ENCODE measurements around the gene TM2D1. TPM values are rescaled to one million over a fixed set of nuclear protein-coding genes. Genes with fewer than 3 reads are reported as not detected.

Gene TM2D1
- total and polyA plus RNA-seq, 9 donors, result 34.6 to 68.0 (median 48.4) TPM

DNA sequence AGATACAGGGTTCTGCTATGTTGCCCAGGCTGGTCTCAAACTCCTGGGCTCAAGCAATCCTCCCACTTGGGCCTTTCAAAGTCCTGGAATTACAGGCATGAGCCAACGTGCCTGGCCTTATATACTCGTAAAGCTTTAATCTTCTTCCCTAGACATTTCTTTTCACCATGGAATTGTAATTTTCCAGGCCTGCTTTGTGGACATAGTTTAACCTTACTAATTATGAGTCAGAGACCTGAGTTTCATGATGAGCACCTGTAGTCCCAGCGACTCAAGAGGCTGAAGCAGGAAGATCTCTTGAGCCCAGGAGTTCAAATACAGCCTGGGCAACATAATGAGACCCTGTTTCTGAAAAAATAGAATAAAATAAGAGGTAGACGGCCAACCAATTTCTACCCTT lies 29.6 kb upstream of the TM2D1 start:
- 91 to 98% (median 97%) methylated on average over 4 of the region's 4 CpGs for WGBS, 3 donors
- Histone ChIP-seq H3K9me3 (no peaks in the 10 kb centered on the region), H3K27ac (no peak overlapping the region)

DNA sequence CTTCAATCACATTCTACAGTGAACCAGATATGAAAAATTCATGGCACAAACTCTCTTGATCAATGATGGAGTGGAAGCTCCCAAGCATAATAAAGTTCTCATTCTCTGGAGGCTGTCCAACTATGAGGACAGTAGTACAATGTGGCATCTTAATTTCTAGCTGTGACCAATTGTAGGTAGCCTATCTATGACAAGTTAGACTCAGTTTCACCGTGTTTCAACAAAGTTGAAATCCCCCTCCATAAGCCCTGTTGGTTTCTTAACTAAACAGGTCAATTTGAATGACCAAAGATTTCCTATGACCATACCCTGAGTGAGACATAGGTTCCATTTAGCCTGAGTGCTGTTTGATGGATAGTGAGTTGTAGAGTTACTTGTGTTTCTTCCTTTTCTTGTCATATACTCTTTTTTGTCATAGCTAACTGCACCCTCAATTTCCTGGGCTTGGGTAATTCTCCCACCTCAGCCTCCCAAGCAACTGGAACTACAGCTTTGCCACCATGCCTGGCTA lies 29.1 kb upstream of the TM2D1 start:
- intact Hi-C loops (cut with DNase I), result no loop called here
- DNase-seq, result no peak
- Histone ChIP-seq H3K9me3 (no peaks in the 10 kb centered on the region), H3K27me3 (no peaks in the 10 kb centered on the region), H3K36me3 (no peaks in the 10 kb centered on the region), H3K27ac (no peak overlapping the region), H3K4me1 (ENCODE audit: insufficient read depth) (peaks cover 3% of the 10 kb centered on the region), H3K4me3 (no peak overlapping the region)
- no peak for TF ChIP-seq EP300 (IDR thresholded peaks at IDR 0.05)
- 90 to 94% (median 93%) methylated on average over 1 of the region's 1 CpG for WGBS, 3 donors

More for the DNA sequence above, 29.6 kb upstream of the TM2D1 start:
- no peak for TF ChIP-seq EP300 (IDR thresholded peaks at IDR 0.05)
- TF ChIP-seq, protein P1, sequence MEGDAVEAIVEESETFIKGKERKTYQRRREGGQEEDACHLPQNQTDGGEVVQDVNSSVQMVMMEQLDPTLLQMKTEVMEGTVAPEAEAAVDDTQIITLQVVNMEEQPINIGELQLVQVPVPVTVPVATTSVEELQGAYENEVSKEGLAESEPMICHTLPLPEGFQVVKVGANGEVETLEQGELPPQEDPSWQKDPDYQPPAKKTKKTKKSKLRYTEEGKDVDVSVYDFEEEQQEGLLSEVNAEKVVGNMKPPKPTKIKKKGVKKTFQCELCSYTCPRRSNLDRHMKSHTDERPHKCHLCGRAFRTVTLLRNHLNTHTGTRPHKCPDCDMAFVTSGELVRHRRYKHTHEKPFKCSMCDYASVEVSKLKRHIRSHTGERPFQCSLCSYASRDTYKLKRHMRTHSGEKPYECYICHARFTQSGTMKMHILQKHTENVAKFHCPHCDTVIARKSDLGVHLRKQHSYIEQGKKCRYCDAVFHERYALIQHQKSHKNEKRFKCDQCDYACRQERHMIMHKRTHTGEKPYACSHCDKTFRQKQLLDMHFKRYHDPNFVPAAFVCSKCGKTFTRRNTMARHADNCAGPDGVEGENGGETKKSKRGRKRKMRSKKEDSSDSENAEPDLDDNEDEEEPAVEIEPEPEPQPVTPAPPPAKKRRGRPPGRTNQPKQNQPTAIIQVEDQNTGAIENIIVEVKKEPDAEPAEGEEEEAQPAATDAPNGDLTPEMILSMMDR (IDR thresholded peaks at IDR 0.05), result no peak
- TF ChIP-seq POLR2A (IDR thresholded peaks at IDR 0.05), result no peak
- no peaks in the 10 kb centered on the region for H3K36me3 ChIP-seq
- DNase-seq, result no peak
- no peaks in the 10 kb centered on the region for H3K27me3 ChIP-seq
- peaks cover 3% of the 10 kb centered on the region for H3K4me1 ChIP-seq (ENCODE audit: insufficient read depth)
- intact Hi-C loops (cut with DNase I), result no loop called here
- H3K4me3 ChIP-seq, result no peak overlapping the region

DNA sequence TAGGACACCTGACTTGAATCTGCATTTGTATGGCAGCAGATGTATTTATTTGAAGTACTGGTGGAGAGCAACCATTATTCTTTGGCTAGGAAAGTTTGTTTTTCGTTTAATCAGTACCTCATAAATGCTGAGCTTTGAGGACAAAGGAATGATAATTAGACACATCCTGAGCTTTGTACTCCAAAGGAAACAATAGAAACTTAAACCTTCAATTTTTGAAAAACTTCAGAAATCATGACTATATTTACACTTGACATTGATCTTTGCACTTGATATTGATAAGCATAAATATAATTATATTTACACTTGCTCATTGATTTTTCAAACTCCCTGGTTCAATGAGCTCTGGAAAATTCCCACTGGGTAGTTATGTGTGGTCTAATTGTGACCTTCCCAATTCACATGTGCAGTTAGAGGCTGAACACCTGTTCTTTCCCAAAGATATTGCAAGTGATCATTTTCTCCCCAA lies 28.0 kb upstream of the TM2D1 start:
- intact Hi-C loops (cut with DNase I), result no loop called here
- no peak overlapping the region for H3K27ac ChIP-seq
- no peaks in the 10 kb centered on the region for H3K36me3 ChIP-seq
- DNase-seq, result no peak
- no peaks in the 10 kb centered on the region for H3K9me3 ChIP-seq
- 62 to 67% (median 66%) methylated on average over 1 of the region's 1 CpG for WGBS, 3 donors
- H3K27me3 ChIP-seq, result no peaks in the 10 kb centered on the region
- H3K4me1 ChIP-seq (ENCODE audit: insufficient read depth), result no peaks in the 10 kb centered on the region
- TF ChIP-seq EP300 (IDR thresholded peaks at IDR 0.05) (no peak), POLR2A (IDR thresholded peaks at IDR 0.05) (no peak)
- TF ChIP-seq, protein P1 (IDR thresholded peaks at IDR 0.05), result no peak
- H3K4me3 ChIP-seq, result no peak overlapping the region

DNA sequence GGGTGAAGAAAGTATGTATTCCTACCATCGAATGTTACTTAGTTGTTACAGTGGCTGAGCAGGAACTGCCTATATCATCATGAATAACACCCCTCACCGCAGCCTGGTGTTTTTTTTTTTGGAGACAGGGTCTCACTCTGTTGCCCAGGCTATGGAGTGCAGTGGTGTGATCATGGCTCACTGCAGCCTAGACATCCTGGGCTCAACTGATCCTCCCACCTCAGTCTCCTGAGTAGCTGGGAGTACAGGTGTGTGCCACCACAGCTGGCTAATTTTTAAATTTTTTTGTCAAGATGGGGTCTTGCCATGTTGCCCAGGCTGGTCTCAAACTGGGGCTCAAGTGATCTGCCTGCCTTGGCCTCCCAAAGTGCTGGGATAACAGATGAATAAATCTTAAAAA lies 24.6 kb upstream of the TM2D1 start:
- TF ChIP-seq POLR2A (IDR thresholded peaks at IDR 0.05) (no peak), EP300 (IDR thresholded peaks at IDR 0.05) (no peak)
- TF ChIP-seq, protein P1 (IDR thresholded peaks at IDR 0.05), result no peak
- no peak for DNase-seq

DNA sequence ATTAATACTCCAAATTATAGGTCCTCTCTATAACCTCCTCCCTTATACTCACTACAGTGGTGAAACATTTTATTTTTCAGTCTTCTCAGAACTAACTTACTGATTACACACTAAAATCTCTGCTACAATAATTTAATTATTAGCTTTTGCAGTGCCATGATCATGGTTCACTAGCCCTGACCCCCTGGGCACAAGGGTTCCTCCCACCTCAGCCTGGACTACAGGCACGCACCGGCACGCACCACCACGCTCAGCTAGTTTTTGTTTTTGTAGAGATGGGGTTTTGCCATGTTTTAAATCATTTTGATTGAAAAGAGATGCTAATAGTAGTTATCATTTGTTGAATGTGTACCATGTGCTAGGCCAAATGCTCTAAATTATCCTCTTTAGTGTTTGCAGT lies 23.6 kb upstream of the TM2D1 start:
- H3K4me1 ChIP-seq (ENCODE audit: insufficient read depth), result no peaks in the 10 kb centered on the region
- intact Hi-C loops (cut with DNase I), result no loop called here
- no peak overlapping the region for H3K27ac ChIP-seq
- no peak overlapping the region for H3K4me3 ChIP-seq
- H3K27me3 ChIP-seq, result no peaks in the 10 kb centered on the region
- DNase-seq, result no peak
- no peaks in the 10 kb centered on the region for H3K9me3 ChIP-seq
- no peaks in the 10 kb centered on the region for H3K36me3 ChIP-seq
- 80 to 99% (median 99%) methylated on average over 4 of the region's 4 CpGs for WGBS, 3 donors
- TF ChIP-seq EP300 (IDR thresholded peaks at IDR 0.05) (no peak), POLR2A (IDR thresholded peaks at IDR 0.05) (no peak)
- TF ChIP-seq, protein P1 (IDR thresholded peaks at IDR 0.05), result no peak

More for the DNA sequence above, 24.6 kb upstream of the TM2D1 start:
- H3K9me3 ChIP-seq, result no peaks in the 10 kb centered on the region
- no peaks in the 10 kb centered on the region for H3K4me1 ChIP-seq (ENCODE audit: insufficient read depth)
- intact Hi-C loops (cut with DNase I), result no loop called here
- 96% methylated on average over 2 of the region's 2 CpGs for WGBS, 3 donors
- H3K27ac ChIP-seq, result no peak overlapping the region
- no peaks in the 10 kb centered on the region for H3K27me3 ChIP-seq
- H3K36me3 ChIP-seq, result no peaks in the 10 kb centered on the region
- H3K4me3 ChIP-seq, result no peak overlapping the region

All from ovary (tissue), 9 donors.